Duodenal mucosa (tissue), 2 donors: ENCODE measurements around the gene ALPK1.
"Not testable (repeated sequence)": the region's sequence is repeated elsewhere in the genome, so short reads cannot be mapped to it uniquely, and the experiment has no call there.

Experiments used
- H3K27ac ChIP-seq: one replicate; pipeline ENCODE4 v1.7.0; 2013; ENCODE audit warnings: low read depth, low read length
- H3K27me3 ChIP-seq, 2 donors: one replicate each; pipeline ENCODE4 v1.7.0; 2013; ENCODE audit warnings: low read length in 2 of 2, control low read depth in 1 of 2; ENCODE audit not compliant: insufficient read depth in 2 of 2, control insufficient read depth in 1 of 2
- H3K36me3 ChIP-seq, 2 donors: one replicate each; pipeline ENCODE4 v1.7.0; 2013; ENCODE audit warnings: low read length in 2 of 2, control low read depth in 1 of 2; ENCODE audit not compliant: insufficient read depth in 2 of 2, control insufficient read depth in 1 of 2
- H3K4me1 ChIP-seq, 2 donors: one replicate each; pipeline ENCODE4 v1.7.0; 2013; ENCODE audit warnings: low read length in 2 of 2, control low read depth in 1 of 2; ENCODE audit not compliant: insufficient read depth in 2 of 2, control insufficient read depth in 1 of 2
- H3K4me3 ChIP-seq, 2 donors: one replicate each; pipeline ENCODE4 v1.7.0; 2013; ENCODE audit warnings: low read length in 2 of 2, low read depth in 1 of 2
- H3K9ac ChIP-seq, 2 donors: one replicate each; pipeline ENCODE4 v1.7.0; 2013; ENCODE audit warnings: low read length in 2 of 2, low read depth in 1 of 2
- H3K9me3 ChIP-seq, 2 donors: one replicate each; pipeline ENCODE4 v1.7.0; 2013; ENCODE audit warnings: low read length in 2 of 2, control low read depth in 1 of 2; ENCODE audit not compliant: control insufficient read depth in 1 of 2

Gene ALPK1

DNA sequence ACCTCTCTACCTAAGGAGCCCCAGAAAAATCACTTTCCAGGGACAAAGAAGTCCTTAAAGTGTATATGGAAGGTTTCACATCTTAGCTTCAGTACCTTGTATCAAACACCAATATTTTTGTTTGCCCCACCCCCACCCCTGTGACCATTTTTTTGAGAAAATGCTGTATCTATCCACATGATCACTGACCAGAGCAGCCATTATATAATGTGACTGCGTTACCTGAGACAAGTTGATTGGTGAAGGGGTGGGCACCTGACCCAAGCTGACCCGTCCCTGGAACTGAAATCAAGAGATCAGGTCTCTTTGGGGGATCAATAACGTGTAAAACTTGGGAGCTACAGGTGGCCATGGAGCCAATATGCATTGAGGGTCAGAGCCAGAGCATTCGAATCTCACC is 22.2 kb upstream of the ALPK1 start:
- Histone ChIP-seq H3K4me3 (no peak overlapping the region), H3K4me1 (no peaks in the 10 kb centered on the region), H3K27ac (no peak overlapping the region), H3K9ac (no peak overlapping the region), H3K27me3 (no peaks in the 10 kb centered on the region), H3K9me3 (no peaks in the 10 kb centered on the region), H3K36me3 (peaks cover 2 to 19% of the 10 kb centered on the region in 2 donors)

GRCh38 chr4:112276113-112276512 is 21.1 kb upstream of the ALPK1 start:
- Histone ChIP-seq H3K36me3 (peaks cover 2 to 19% of the 10 kb centered on the region in 2 donors), H3K27ac (no peak overlapping the region), H3K27me3 (no peaks in the 10 kb centered on the region), H3K4me3 (no peak overlapping the region), H3K9me3 (no peaks in the 10 kb centered on the region), H3K4me1 (no peaks in the 10 kb centered on the region), H3K9ac (no peak overlapping the region)

DNA sequence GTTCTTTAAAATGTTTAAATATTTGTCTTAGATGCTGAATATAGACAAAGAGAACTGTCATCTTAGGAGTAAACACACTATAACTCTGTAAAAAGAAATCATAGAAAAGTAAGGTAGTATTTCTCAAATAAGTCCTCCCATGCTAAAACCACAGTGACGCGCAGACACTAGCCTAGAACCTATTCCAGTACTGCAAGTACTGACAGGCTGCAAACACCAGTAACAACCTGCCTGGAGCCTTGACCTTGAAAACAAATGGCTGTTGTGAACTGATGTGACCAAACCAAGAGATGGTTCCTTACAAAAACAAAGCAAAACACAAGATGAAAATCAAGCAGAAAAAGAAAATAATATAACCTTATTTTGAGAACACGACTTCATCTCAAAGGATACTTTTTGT is 19.9 kb upstream of the ALPK1 start:
- H3K36me3 ChIP-seq: peaks cover 2 to 19% of the 10 kb centered on the region in 2 donors
- no peaks in the 10 kb centered on the region for H3K27me3 ChIP-seq
- no peaks in the 10 kb centered on the region for H3K4me1 ChIP-seq
- no peak overlapping the region for H3K27ac ChIP-seq
- no peak overlapping the region for H3K4me3 ChIP-seq
- H3K9ac ChIP-seq: no peak overlapping the region
- no peaks in the 10 kb centered on the region for H3K9me3 ChIP-seq

GRCh38 chr4:112277705-112278448 is 19.3 kb upstream of the ALPK1 start:
- H3K27me3 ChIP-seq: no peaks in the 10 kb centered on the region
- peaks cover 0 to under 1% of the 10 kb centered on the region in 2 donors for H3K4me1 ChIP-seq
- no peak overlapping the region for H3K27ac ChIP-seq
- H3K36me3 ChIP-seq: peaks cover 2 to 19% of the 10 kb centered on the region in 2 donors
- no peaks in the 10 kb centered on the region for H3K9me3 ChIP-seq
- H3K4me3 ChIP-seq: no peak overlapping the region
- no peak overlapping the region for H3K9ac ChIP-seq

DNA sequence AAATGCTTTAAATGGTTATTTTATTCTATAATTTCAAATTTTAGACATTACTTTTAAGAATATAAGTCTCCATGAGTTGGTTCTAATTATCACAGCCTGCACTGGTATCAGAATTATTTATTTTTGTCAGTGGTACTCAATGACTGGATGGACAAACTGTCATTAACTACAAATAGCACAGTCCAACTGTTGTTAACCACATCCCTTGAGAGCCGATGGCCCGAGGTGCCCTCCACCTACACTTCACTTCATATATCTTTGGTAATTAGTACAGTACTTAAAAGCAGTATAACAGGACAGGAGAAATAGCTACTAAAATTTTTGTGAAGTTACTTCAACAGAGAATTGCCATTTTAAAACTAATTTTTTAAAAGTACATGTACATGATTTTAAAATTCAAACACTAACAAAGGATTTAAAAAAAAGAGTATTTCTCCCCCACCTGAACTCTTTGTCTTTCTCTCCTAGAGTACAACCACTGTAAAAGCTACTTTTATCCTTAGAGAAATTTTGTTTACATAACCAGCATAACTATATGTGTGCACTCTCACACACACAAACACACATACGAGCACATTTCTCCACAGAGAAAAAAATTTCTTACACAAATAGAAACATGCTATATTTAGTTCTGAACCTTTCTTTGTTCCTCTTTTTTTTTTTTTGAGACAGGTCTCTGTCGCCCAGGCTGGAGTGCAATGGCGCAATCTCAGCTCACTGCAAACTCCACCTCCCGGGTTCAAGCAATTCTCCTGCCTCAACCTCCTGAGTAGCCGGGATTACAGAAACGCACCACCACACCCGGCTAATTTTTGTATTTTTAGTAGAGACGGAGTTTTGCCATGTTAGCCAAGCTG is 17.9 kb upstream of the ALPK1 start:
- Histone ChIP-seq H3K36me3 (peaks cover 2 to 19% of the 10 kb centered on the region in 2 donors), H3K27me3 (no peaks in the 10 kb centered on the region), H3K9ac (no peak overlapping the region), H3K9me3 (no peaks in the 10 kb centered on the region), H3K4me1 (peaks cover 3 to 12% of the 10 kb centered on the region in 2 donors), H3K4me3 (no peak overlapping the region), H3K27ac (no peak overlapping the region)

DNA sequence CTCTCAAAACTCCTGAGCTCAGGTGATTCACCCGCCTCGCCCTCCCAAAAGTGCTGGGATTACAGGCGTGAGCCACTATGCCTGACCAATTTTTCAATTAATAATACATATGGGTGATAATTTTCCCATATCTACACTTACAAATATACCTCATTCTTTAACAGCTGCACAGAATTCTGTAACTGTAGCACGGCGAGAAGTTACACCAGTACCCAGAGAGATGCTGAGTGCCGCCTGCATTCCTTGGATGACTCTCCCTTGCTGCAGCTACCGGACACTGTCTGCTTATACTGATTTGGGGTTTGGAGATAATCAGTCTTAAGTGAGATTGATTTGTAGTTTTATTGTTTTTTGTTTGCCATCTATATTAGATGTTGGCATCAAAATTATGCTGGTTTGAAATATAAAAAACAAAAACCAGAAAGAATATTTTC is 17.3 kb upstream of the ALPK1 start:
- H3K9me3 ChIP-seq: no peaks in the 10 kb centered on the region
- no peak overlapping the region for H3K9ac ChIP-seq
- no peak overlapping the region for H3K27ac ChIP-seq
- H3K27me3 ChIP-seq: no peaks in the 10 kb centered on the region
- H3K36me3 ChIP-seq: peaks cover 2 to 17% of the 10 kb centered on the region in 2 donors
- no peak overlapping the region for H3K4me3 ChIP-seq
- H3K4me1 ChIP-seq: peaks cover 9 to 13% of the 10 kb centered on the region in 2 donors

DNA sequence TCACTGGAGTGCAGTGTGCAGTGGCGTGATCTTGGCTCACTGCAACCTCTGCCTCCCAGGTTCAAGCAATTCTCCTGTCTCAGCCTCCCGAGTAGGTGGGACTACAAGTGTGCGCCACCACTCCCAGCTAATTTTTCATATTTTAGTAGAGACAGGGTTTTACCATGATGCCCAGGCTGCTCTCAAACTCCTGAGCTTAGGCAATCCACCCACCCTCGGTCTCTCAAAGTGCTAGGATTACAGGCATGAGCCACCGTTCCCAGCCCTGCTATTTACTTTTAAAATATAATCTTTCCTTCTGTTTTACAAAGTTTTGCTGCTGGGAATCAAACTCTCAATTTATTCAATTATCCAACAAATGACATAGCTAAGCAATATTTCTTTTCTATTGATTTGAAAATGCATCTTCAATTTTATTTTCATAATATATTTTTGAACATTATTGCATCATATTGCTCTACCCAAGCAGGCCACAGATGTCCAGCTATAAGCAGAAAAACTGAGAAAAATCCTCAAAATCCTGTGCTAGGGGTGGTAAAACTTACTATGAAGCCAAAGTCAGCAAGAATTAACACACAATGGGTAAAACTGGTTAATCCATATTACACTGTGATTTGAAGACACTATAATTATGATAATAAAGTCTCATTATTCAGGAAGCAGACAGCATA is 16.6 kb upstream of the ALPK1 start:
- Histone ChIP-seq H3K9me3 (no peaks in the 10 kb centered on the region), H3K27ac (no peak overlapping the region), H3K36me3 (peaks cover 2 to 13% of the 10 kb centered on the region in 2 donors), H3K4me3 (no peak overlapping the region), H3K27me3 (no peaks in the 10 kb centered on the region), H3K9ac (no peak overlapping the region), H3K4me1 (peaks cover 11 to 13% of the 10 kb centered on the region in 2 donors)

DNA sequence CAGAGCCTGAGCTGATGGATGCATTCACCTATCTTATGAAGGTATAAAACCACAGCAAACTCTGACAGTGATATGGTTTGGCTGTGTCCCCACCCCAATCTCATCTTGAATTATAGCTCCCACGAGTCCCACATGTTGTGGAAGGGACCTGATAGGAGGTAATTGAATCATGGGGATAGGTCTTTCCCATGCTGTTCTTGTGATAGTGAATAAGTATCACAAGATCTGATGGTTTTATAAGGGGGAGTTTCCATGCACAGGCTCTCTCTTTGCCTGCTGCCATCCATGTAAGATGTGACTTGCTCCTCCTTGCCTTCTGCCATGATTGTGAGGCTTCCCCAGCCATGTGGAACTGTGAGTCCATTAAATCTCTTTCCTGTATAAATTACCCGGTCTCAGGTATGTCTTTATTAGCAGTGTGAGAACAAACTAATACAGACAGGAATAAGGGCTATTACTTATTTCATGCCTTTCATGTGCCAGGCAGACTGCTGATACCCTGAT is 15.2 kb upstream of the ALPK1 start:
- H3K36me3 ChIP-seq, H3K4me3 ChIP-seq, H3K27me3 ChIP-seq, H3K27ac ChIP-seq, H3K9me3 ChIP-seq, H3K9ac ChIP-seq: not testable (repeated sequence)
- peaks cover 11 to 13% of the 10 kb centered on the region in 2 donors for H3K4me1 ChIP-seq

DNA sequence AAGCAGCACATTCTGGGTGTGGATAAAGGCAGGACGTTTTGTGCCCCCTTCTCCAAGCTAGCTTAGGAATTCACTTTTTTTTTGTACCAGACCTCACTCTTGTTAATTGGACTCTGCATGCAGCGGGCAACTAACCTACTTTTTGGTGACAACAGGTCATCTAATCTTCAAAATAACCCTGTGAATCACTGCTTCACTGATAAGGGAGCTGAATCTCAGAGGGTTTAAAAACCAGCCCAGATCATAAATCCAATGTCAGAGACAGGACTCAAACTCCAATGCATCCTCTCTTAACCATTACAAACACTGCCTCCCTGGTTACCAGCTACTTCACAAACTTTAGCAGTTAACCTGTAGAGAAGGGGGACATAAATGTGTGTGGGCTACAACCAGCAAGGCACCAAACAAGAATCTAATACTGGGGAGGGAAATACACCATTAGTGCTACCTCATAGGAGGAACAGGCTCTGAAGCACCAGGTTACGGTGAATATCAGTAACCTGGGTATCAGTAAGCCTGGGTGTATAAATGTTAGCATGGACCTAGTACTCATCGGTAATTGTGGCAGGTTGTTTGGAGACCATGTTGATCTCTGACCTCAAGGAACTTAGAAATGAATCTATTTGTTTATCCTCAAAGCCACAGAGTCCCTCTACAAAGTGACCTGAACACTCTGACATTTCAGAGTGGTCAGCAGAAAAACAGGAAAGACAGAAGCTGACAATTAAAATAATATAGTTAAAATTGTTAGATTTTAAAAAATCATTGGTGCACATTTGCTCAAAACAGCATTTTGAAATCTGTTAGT is 14.1 kb upstream of the ALPK1 start:
- Histone ChIP-seq H3K27me3 (no peaks in the 10 kb centered on the region), H3K9me3 (no peaks in the 10 kb centered on the region), H3K27ac (no peak overlapping the region), H3K9ac (no peak overlapping the region), H3K4me3 (peak overlapping the region in 1 of 2 donors; percentile 86), H3K4me1 (peaks cover 11 to 13% of the 10 kb centered on the region in 2 donors), H3K36me3 (peaks cover 0 to under 1% of the 10 kb centered on the region in 2 donors)
